ENCODE measurements around the gene ABCF3. TPM values are rescaled to one million over a fixed set of nuclear protein-coding genes. Genes with fewer than 3 reads are reported as not detected.

The ABCF3 gene
- total and polyA plus RNA-seq, 2 of the 13 experiments (the other 11 are each of a cell fraction or from before 2014, with no cell fraction given) = 38.8 to 46.5 TPM

DNA sequence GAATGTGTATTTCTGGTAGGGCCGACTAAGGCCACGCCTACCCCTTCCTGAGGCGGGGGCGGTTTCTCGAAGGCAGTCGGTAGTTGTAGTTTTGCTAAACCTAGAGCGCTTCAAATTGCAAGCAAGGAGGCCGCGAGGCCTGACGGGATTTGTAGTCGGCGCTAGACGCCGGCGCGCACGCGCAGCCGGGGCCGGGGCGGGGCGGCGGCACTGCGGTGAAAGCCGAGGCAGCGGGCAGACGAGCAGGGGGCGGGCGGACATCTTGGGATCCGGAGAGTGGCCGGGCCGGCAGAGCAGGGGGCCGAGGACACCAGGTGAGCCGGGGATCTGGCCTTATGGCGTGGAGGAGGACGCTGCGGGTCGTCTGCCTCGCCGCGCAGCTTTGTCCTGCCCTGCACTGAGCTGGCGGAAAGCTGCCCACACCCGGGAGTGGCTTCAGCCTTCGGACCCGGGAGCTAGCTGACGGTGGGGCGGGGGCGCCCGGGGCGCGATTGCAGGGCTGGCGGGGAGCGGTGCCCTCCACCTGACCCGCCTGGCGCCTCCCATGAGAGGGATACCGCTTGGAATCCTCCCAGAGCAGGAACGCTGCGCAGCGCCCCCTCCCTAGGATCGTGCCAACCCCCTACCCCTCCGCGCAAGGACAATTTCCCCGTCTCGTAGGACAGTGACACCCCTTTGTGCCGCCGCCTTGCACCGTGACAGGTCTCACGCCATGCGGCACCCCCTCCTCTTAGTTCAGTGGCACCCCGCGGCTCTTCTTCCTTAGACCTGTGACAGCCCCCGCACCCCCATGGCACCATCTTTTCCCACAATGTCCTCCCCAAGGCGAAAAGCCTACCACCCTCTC, 11.1 kb upstream of the ABCF3 start, which contains the start of gene AP2M1 (continued):
- no peak for TF ChIP-seq MATR3 (CRISPR knock-in tag; IDR thresholded peaks at IDR 0.05)
- TF ChIP-seq TMF1 (CRISPR knock-in tag; IDR thresholded peaks at IDR 0.05; ENCODE audit: low read depth) = no peak
- no peak for TF ChIP-seq MED8 (CRISPR knock-in tag; IDR thresholded peaks at IDR 0.05; ENCODE audit: insufficient replicate concordance)
- TF ChIP-seq, protein P1, sequence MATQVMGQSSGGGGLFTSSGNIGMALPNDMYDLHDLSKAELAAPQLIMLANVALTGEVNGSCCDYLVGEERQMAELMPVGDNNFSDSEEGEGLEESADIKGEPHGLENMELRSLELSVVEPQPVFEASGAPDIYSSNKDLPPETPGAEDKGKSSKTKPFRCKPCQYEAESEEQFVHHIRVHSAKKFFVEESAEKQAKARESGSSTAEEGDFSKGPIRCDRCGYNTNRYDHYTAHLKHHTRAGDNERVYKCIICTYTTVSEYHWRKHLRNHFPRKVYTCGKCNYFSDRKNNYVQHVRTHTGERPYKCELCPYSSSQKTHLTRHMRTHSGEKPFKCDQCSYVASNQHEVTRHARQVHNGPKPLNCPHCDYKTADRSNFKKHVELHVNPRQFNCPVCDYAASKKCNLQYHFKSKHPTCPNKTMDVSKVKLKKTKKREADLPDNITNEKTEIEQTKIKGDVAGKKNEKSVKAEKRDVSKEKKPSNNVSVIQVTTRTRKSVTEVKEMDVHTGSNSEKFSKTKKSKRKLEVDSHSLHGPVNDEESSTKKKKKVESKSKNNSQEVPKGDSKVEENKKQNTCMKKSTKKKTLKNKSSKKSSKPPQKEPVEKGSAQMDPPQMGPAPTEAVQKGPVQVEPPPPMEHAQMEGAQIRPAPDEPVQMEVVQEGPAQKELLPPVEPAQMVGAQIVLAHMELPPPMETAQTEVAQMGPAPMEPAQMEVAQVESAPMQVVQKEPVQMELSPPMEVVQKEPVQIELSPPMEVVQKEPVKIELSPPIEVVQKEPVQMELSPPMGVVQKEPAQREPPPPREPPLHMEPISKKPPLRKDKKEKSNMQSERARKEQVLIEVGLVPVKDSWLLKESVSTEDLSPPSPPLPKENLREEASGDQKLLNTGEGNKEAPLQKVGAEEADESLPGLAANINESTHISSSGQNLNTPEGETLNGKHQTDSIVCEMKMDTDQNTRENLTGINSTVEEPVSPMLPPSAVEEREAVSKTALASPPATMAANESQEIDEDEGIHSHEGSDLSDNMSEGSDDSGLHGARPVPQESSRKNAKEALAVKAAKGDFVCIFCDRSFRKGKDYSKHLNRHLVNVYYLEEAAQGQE (IDR thresholded peaks at IDR 0.05; ENCODE audit: borderline replicate concordance in 1 of 2, low read depth in 1 of 2, low read length in 2 of 2) = peak in 1 of 2 experiments; percentile 3; a peak in 1 of 4 replicates
- TF ChIP-seq TBX3 (IDR thresholded peaks at IDR 0.05; ENCODE audit: borderline replicate concordance) = no peak
- no peak for TF ChIP-seq SOX6 (IDR thresholded peaks at IDR 0.05)
- peak; percentile 23; the same call in 1 of the 2 replicates for TF ChIP-seq SOX6 (CRISPR knock-in tag; IDR thresholded peaks at IDR 0.05)
- TF ChIP-seq ZNF143 (CRISPR knock-in tag; IDR thresholded peaks at IDR 0.05) = peak; percentile 95
- TF ChIP-seq MXI1 (IDR thresholded peaks at IDR 0.05; ENCODE audit: borderline replicate concordance, low read depth, low read length) = peak; percentile 62; the same call in 1 of the 3 replicates
- TF ChIP-seq REPIN1 (CRISPR knock-in tag; IDR thresholded peaks at IDR 0.05; ENCODE audit: borderline replicate concordance, low read depth) = peak; percentile 37; the same call in 1 of the 2 replicates
- TF ChIP-seq HNF4A (CRISPR knock-in tag; IDR thresholded peaks at IDR 0.05) = no peak
- TF ChIP-seq ZNF124 (CRISPR knock-in tag; IDR thresholded peaks at IDR 0.05) = no peak
- TF ChIP-seq KLF15 (CRISPR knock-in tag; IDR thresholded peaks at IDR 0.05; ENCODE audit: borderline replicate concordance) = no peak
- TF ChIP-seq MAZ (IDR thresholded peaks at IDR 0.05; ENCODE audit: borderline replicate concordance, low read depth, low read length) = peak; percentile 92
- TF ChIP-seq MAZ (CRISPR knock-in tag; IDR thresholded peaks at IDR 0.05; ENCODE audit: low read depth) = peak; percentile 82
- TF ChIP-seq ZNF747 (CRISPR knock-in tag; IDR thresholded peaks at IDR 0.05; ENCODE audit: borderline replicate concordance) = peak; percentile 10; the same call in 1 of the 2 replicates
- no peak for TF ChIP-seq RARG (CRISPR knock-in tag; IDR thresholded peaks at IDR 0.05; ENCODE audit: low read depth)
- TF ChIP-seq ZKSCAN5 (CRISPR knock-in tag; IDR thresholded peaks at IDR 0.05) = no peak
- no peak; the same call in 1 of the 2 replicates for TF ChIP-seq PPARG (CRISPR knock-in tag; conservative IDR thresholded peaks at IDR 0.05)
- TF ChIP-seq MTERF4 (CRISPR knock-in tag; IDR thresholded peaks at IDR 0.05) = no peak
- TF ChIP-seq ZNF367 (CRISPR knock-in tag; IDR thresholded peaks at IDR 0.05; ENCODE audit: borderline replicate concordance) = no peak
- peak; percentile 58 for TF ChIP-seq HNF1B (CRISPR knock-in tag; IDR thresholded peaks at IDR 0.05)
- TF ChIP-seq DPF2 (CRISPR knock-in tag; IDR thresholded peaks at IDR 0.05; ENCODE audit: borderline replicate concordance, low read depth) = no peak

All from HepG2 (cell line).